HCT116 (cell line): Measurements from ENCODE around the gene GRIA4.

Source experiments
- CTCF ChIP-seq, 3 experiments: fragments of 200-600 bp in 1 of 3; sonication (generic) in 1 of 3; IDR thresholded peaks in 2 of 3; conservative IDR thresholded peaks in 1 of 3; 2 replicates each; pipeline ENCODE4 v1.5.1; 2012 to 2017; ENCODE audit warnings: low read depth in 2 of 3, low read length in 2 of 3, antibody characterized with exemption in 1 of 3, borderline replicate concordance in 1 of 3, control low read depth in 1 of 3, mild to moderate bottlenecking in 1 of 3, mixed read lengths in 1 of 3, mixed run types in 1 of 3, moderate library complexity in 1 of 3; ENCODE audit not compliant: insufficient read depth in 1 of 3
- EZH2 ChIP-seq: fragments of 200-600 bp; sonication (generic); IDR thresholded peaks from 2 replicates; pipeline ENCODE4 v1.6.1; 2017; ENCODE audit warnings: antibody characterized with exemption, mixed run types
- EZH2phosphoT487 ChIP-seq: fragments of 200-600 bp; IDR thresholded peaks from 2 replicates; pipeline ENCODE4 v1.6.1; 2018; ENCODE audit warnings: antibody characterized with exemption, borderline replicate concordance
- FOSL1 ChIP-seq: IDR thresholded peaks from 2 replicates; pipeline ENCODE4 v1.6.1; 2012; ENCODE audit warnings: low read depth
- MAX ChIP-seq: IDR thresholded peaks from 2 replicates; pipeline ENCODE4 v1.6.1; 2012
- POLR2A ChIP-seq: IDR thresholded peaks from 2 replicates; pipeline ENCODE4 v1.7.0; 2011; ENCODE audit warnings: borderline replicate concordance; ENCODE audit not compliant: insufficient read depth, insufficient read length; ENCODE audit errors: extremely low read depth
- POLR2AphosphoS5 ChIP-seq: IDR thresholded peaks from 2 replicates; pipeline ENCODE4 v1.6.1; 2011; ENCODE audit warnings: mild to moderate bottlenecking, low read depth, low read length, moderate library complexity
- SIN3A ChIP-seq: IDR thresholded peaks from 2 replicates; pipeline ENCODE4 v1.6.1; 2012; ENCODE audit warnings: low read depth
- YY1 ChIP-seq: IDR thresholded peaks from 2 replicates; pipeline ENCODE4 v1.6.1; 2011; ENCODE audit warnings: low read length, low read depth, moderate library complexity, mild to moderate bottlenecking; ENCODE audit not compliant: insufficient replicate concordance; ENCODE audit errors: extremely low read depth
- ZFX ChIP-seq: fragments of 450-650 bp; IDR thresholded peaks from 2 replicates; pipeline ENCODE4 v1.6.1; 2017
- ZNF274 ChIP-seq: fragments of 200-500 bp; sonication (Bioruptor generic); IDR thresholded peaks from 2 replicates; pipeline ENCODE4 v1.6.1; 2014; ENCODE audit warnings: mild to moderate bottlenecking, low read depth, low read length, inconsistent platforms

GRCh38 chr11:105915021-105915420, 305.1 kb downstream of the GRIA4 start:
- no peak for TF ChIP-seq MAX
- no peak for TF ChIP-seq EZH2
- no peak for TF ChIP-seq ZNF274
- no peak for TF ChIP-seq POLR2A
- no peak for TF ChIP-seq FOSL1
- TF ChIP-seq SIN3A: no peak
- no peak for TF ChIP-seq CTCF (IDR thresholded peaks at IDR 0.05 in 2 of 3, conservative IDR thresholded peaks at IDR 0.05 in 1 of 3; ENCODE audit: borderline replicate concordance in 1 of 3, insufficient read depth in 1 of 3, low read depth in 2 of 3, low read length in 2 of 3)
- TF ChIP-seq YY1: no peak
- no peak for TF ChIP-seq EZH2phosphoT487
- no peak for TF ChIP-seq ZFX
- TF ChIP-seq POLR2AphosphoS5: no peak
